AG04450 (cell line): ENCODE data around the gene CLDN9. TPM values are rescaled to one million over a fixed set of nuclear protein-coding genes. Genes with fewer than 3 reads are reported as not detected.
"Not testable (repeated sequence)": the region's sequence is repeated elsewhere in the genome, so short reads cannot be mapped to it uniquely, and the experiment has no call there.

ENCODE experiments used
- CTCF ChIA-PET: fragments of 300-600, 350-600 bp; formaldehyde crosslinking; extraction: SDS; loops from one replicate; lab custom pipeline; 2022; ENCODE audit warnings: antibody characterized with exemption, inconsistent platforms; lab: Charles Lee
- POLR2A ChIA-PET: fragments of 350-600 bp; formaldehyde crosslinking; extraction: SDS; loops from one replicate; lab custom pipeline; 2021; ENCODE audit warnings: antibody characterized with exemption, inconsistent platforms; lab: Yijun Ruan, JAX
- DNase-seq: peaks from one replicate; pipeline ENCODE4 v3.0.0-alpha.2; 2011; ENCODE audit warnings: low read depth, low spot score
- H3K27ac ChIP-seq: one replicate; pipeline ENCODE4 v1.5.1; 2012; ENCODE audit warnings: low read depth, low read length, control low read depth
- H3K27me3 ChIP-seq: one replicate; pipeline ENCODE4 v1.6.0; 2012; ENCODE audit warnings: low read length; ENCODE audit not compliant: control insufficient read depth, insufficient read depth
- H3K4me3 ChIP-seq: 2 replicates; pipeline ENCODE4 v1.5.1; 2011; ENCODE audit warnings: mild to moderate bottlenecking, low read depth, low read length, control low read depth
- H3K9me3 ChIP-seq: 2 replicates; pipeline ENCODE4 v1.5.1; 2012; ENCODE audit warnings: low read length; ENCODE audit not compliant: control insufficient read depth, insufficient read depth
- polyA plus RNA-seq: library from polyadenylated mRNA; depleted of rRNA; stranded (reverse); fragments of >200 nt; gene quantifications from 2 replicates; pipeline ENCODE4 v1.2.3, GENCODE V29; 2011
- TF ChIP-seq, protein P1 (sequence below): IDR thresholded peaks from 2 replicates; pipeline ENCODE4 v1.5.1; 2011; ENCODE audit warnings: low read depth, low read length, control low read depth, inconsistent platforms

CLDN9 gene
- polyA plus RNA-seq, 1 experiment = not detected

DNA sequence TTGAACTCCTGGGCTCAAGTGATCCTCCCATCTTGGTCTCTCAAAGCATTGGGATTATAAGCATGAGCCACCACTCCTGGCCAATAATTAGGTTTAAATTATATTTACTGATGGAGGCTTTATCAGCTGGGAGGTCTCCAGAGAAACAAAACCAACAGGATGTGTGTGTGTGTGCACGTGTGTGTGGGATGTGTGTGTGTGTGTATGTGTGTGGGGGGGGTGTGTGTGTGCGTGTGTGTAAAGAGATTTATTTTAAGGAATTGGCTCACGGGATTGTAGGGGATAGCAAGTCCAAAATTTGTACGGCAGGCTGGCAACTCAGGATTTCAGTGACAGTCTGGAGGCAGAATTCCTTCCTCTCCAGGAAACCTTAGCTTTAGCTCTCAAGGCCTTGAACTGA, 38.3 kb downstream of the CLDN9 start:
- TF ChIP-seq, protein P1, sequence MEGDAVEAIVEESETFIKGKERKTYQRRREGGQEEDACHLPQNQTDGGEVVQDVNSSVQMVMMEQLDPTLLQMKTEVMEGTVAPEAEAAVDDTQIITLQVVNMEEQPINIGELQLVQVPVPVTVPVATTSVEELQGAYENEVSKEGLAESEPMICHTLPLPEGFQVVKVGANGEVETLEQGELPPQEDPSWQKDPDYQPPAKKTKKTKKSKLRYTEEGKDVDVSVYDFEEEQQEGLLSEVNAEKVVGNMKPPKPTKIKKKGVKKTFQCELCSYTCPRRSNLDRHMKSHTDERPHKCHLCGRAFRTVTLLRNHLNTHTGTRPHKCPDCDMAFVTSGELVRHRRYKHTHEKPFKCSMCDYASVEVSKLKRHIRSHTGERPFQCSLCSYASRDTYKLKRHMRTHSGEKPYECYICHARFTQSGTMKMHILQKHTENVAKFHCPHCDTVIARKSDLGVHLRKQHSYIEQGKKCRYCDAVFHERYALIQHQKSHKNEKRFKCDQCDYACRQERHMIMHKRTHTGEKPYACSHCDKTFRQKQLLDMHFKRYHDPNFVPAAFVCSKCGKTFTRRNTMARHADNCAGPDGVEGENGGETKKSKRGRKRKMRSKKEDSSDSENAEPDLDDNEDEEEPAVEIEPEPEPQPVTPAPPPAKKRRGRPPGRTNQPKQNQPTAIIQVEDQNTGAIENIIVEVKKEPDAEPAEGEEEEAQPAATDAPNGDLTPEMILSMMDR = no peak
- Histone ChIP-seq H3K4me3 (no peak overlapping the region), H3K9me3 (no peaks in the 10 kb centered on the region; the same call in 1 of the 2 replicates), H3K27ac (no peak overlapping the region), H3K27me3 (peaks cover 46% of the 10 kb centered on the region)
- ChIA-PET CTCF (interaction anchor here (1.0 to 1.2 kb wide), 2 partner anchors 11 to 23 kb away, joined by 3 read pairs; no protein-coding TSS in a partner anchor), POLR2A (no interaction called here)
- no peak for DNase-seq

DNA sequence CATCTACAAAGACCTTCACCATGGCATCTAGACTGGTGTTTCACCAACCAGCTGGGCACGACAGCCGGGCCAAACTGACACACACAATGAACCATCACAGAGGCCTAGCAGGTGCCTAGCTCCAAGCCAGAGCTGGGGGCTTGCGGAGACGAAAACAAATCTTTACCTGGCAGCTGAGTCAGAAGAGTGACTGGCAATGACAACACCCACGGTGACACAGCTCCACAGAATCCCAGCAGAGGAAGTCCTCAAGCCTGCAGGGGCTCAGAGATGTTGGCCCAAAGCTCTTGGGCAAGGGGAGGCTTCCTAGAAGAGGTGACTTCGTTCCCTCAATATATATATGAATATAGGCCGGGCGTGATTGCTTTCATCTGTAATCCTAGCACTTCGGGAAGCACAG, 38.8 kb downstream of the CLDN9 start:
- CTCF ChIA-PET = interaction anchor here (1.0 to 1.2 kb wide), 2 partner anchors 12 to 24 kb away, joined by 3 read pairs; no protein-coding TSS in a partner anchor

DNA sequence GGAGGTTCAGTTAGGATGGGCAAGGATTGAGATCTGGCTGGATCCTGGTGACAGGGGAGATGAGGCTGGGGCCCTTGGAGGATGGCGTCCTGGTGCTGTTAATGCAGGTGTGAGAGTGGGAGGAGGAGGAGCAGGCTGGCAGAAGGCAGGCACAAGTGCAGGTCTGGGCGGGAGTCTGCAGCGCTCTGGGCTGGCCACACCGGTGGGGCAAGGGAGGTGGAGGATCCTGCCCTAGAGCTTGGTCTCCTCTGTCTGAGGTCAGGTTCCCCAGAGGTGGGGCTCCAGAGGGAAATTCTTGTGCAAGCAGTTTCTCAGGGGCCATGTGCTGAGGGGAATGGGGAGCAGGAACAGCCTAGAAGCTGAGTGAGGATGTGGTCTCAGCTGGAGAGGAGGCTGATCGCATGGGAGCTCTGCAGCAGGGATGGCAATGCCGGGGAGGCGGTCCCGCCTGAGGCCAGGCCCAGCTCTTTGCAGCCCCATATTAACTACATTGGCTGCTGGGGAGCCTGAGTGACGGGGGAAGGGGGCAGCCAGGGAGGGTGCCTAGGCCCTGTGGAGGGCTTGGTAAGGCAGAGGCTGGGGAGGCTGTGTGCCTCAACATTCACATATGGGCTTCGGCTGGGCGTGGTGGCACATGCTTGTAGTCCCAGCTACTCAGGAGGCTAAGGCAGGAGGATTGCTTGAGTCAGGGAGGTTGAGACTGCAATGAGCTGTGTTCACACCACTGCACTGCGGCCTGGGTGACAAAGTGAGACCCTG, 40.0 kb downstream of the CLDN9 start:
- POLR2A ChIA-PET, DNase-seq, H3K9me3 ChIP-seq, H3K4me3 ChIP-seq, H3K27ac ChIP-seq, CTCF ChIA-PET: not testable (repeated sequence)
- peaks cover 30% of the 10 kb centered on the region for H3K27me3 ChIP-seq

More for the DNA sequence above, 38.8 kb downstream of the CLDN9 start:
- TF ChIP-seq, protein P1 = no peak
- H3K27me3 ChIP-seq = peaks cover 42% of the 10 kb centered on the region
- DNase-seq = no peak
- no peak overlapping the region for H3K4me3 ChIP-seq
- no peaks in the 10 kb centered on the region; the same call in 1 of the 2 replicates for H3K9me3 ChIP-seq
- H3K27ac ChIP-seq = no peak overlapping the region
- POLR2A ChIA-PET = no interaction called here

DNA sequence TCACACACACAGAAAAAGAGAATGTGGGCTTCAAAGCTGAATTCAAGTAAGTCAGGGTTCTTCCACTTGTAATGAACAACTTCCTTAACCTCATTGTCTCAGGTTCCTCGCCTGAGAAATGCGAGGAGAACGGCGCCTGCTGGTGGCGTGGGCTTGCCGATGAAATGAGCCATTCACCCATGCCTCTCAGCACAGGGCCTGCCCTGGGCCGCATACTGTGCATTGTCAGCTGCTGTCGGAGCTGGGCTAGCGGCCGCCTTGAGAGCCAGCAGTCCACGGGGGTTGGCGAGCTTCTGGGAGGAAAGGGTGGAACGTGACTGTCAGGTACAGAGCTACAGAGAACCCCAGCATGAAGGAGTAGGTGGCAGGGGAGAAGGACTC, 40.6 kb downstream of the CLDN9 start:
- H3K9me3 ChIP-seq, CTCF ChIA-PET, H3K4me3 ChIP-seq, DNase-seq, POLR2A ChIA-PET, H3K27ac ChIP-seq: not testable (repeated sequence)
- H3K27me3 ChIP-seq = peaks cover 24% of the 10 kb centered on the region

DNA sequence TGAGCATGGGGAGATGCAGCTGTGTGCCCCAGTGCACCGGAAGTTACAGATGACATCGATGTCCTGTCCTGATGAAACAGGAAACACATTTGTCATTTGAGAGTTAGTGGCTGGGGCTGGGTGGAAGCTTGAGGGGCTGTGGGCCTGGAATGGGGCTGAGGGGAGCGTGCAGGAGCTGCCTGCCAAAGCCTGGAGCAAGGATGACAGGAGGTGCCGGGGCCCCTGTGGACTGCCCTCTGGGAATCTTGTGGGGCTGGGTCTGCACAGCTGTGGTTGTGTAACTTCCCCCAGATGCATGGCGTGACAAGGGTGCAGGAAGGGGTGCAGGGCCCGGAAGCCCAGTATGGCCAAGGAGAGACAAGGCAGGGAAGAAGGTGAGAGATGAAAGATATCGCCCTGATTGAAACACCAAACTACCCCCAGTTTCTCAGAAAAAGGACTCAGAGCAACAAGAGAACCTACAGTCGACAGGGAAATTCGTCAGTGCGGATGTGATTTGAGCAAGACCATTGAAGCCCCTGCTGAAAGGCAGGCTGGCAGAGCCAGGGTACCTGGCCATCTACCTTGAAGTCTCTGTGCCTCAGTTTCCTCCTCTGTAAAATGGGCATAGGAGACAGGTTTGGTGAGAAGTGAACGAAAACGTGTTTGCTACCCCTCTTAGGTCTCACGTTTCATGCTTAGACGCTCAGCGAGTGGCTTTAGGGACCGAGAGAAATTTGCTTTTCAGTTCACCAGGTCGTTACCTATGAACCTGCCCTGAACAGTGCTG, 42.4 kb downstream of the CLDN9 start:
- H3K9me3 ChIP-seq = no peaks in the 10 kb centered on the region
- CTCF ChIA-PET = interaction anchor here (1.3 kb wide), 1 partner anchor 23 kb away, joined by 7 read pairs; no protein-coding TSS in a partner anchor
- TF ChIP-seq, protein P1 = no peak
- no peak overlapping the region for H3K27ac ChIP-seq
- H3K4me3 ChIP-seq = no peak overlapping the region
- no peak for DNase-seq
- H3K27me3 ChIP-seq = peaks cover 8% of the 10 kb centered on the region
- POLR2A ChIA-PET = interaction anchor here (0.6 kb wide), 1 partner anchor 102 kb away, joined by 3 read pairs; no protein-coding TSS in a partner anchor

DNA sequence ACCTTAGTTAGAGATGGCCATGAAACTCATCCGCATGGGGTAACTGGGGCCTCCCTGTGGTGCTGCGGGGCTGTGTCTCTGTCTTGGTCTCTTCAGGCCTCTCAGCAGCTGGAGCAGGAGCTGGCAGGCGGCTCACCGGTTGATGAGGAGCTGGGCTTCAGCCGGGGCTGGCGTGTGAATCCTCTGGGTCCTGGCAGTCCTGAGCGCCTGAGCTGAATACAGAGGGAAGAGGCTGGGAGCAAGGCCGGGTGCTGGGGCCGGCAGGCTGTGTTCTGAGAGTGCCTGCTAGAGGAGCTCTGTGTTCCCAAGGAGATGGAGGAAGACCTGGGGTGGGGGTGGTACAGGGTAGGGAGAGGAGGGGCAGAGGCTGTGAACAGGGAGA, 43.0 kb downstream of the CLDN9 start:
- DNase-seq, H3K27ac ChIP-seq, H3K4me3 ChIP-seq, H3K9me3 ChIP-seq, H3K27me3 ChIP-seq: not testable (repeated sequence)
- ChIA-PET CTCF (interaction anchor here (1.3 kb wide), 1 partner anchor 24 kb away, joined by 7 read pairs; no protein-coding TSS in a partner anchor), POLR2A (interaction anchor here (0.6 kb wide), 1 partner anchor 102 kb away, joined by 3 read pairs; no protein-coding TSS in a partner anchor)
